HuH-7.5 (cell line): ENCODE data around the gene PIK3R5.
"Not testable (repeated sequence)": the region's sequence is repeated elsewhere in the genome, so short reads cannot be mapped to it uniquely, and the experiment has no call there.

Experiments used
- DNase-seq: peaks from one replicate; pipeline ENCODE4 v3.0.0; 2011; ENCODE audit warnings: low spot score

The PIK3R5 gene, protein sequence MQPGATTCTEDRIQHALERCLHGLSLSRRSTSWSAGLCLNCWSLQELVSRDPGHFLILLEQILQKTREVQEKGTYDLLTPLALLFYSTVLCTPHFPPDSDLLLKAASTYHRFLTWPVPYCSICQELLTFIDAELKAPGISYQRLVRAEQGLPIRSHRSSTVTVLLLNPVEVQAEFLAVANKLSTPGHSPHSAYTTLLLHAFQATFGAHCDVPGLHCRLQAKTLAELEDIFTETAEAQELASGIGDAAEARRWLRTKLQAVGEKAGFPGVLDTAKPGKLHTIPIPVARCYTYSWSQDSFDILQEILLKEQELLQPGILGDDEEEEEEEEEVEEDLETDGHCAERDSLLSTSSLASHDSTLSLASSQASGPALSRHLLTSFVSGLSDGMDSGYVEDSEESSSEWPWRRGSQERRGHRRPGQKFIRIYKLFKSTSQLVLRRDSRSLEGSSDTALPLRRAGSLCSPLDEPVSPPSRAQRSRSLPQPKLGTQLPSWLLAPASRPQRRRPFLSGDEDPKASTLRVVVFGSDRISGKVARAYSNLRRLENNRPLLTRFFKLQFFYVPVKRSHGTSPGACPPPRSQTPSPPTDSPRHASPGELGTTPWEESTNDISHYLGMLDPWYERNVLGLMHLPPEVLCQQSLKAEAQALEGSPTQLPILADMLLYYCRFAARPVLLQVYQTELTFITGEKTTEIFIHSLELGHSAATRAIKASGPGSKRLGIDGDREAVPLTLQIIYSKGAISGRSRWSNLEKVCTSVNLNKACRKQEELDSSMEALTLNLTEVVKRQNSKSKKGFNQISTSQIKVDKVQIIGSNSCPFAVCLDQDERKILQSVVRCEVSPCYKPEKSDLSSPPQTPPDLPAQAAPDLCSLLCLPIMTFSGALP

DNA sequence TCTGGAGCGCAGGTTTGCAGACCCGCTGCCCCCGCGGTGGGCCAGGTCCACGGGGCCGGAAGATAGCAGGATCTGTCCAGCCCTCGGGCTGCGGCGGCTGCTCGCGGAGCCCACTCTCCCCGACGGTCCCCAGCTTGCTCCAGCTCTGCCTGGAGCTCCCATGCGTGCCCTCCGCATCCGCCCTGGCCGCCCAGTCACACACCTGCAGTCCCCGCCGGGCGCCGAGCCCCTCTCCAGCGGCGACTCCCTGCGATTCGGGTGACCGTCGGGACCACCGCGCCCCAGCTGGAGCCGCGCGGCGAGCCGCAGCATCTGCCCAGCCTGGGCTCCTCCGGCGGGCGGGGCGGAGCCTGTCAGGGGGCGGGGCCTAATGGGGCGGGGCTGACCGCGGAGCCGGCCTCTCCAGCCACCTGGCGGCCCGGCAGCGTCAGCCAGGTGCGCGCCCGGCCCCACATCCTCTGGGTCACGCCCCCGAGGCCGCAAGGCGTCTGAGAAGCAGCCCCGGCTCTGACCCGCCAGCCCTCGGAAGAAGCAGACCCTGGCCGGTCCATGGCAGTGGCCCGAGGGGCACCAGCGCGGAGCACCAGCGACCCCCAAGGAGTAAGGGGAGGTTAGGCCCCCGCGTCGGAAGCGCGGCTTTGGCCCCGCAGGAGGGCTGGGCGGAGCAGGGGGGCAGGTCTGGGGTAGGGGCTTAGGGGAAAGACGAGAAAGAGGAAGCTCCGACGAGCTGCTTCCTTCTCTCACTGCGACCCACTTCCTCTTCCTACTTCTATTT, at the start of gene PIK3R5:
TSS of gene PIK3R5 (minus strand) at position 314 of the 775 bp plus-strand sequence. CDS start 54,213 bp downstream, outside the sequence.
- no peak for DNase-seq

DNA sequence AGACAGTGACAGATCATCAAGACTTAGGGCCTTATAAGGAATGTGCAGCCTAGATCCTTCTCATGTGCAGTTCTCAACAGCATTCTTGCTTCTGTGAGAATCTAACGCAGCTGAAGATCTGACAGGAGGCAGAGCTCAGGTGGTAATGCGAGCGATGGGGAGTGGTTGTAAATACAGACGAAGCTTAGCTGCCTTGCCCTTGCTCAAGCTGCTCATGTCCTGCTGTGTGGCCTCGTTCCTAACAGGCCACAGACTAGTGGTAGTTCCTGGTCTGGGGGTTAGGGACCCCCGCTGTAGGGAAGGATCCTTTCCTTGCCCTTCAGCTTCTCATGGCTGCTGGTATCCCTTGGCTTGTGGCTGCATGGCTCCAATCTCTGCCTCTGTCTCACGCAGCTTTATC, 45.5 kb upstream of the PIK3R5 start:
- DNase-seq: no peak

DNA sequence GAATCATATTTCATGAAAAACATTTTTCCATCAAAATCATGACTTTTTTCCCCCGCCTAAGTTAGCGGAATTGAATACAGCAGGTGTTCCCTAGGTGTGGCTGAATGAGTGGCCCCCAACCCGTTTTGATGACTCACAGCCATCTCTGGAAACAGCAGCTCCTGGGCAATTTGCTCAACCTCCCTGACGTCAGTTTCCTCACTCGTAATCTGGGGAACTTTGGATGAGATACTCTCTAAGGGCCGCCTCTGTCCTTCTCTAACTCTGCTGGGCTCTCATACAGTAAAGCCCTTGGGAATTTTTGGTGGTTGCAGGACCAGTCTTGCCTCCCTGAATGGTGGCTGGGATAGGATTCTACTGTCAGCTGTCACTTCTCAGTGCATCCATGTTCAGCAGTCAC, 44.2 kb upstream of the PIK3R5 start:
- no peak for DNase-seq

DNA sequence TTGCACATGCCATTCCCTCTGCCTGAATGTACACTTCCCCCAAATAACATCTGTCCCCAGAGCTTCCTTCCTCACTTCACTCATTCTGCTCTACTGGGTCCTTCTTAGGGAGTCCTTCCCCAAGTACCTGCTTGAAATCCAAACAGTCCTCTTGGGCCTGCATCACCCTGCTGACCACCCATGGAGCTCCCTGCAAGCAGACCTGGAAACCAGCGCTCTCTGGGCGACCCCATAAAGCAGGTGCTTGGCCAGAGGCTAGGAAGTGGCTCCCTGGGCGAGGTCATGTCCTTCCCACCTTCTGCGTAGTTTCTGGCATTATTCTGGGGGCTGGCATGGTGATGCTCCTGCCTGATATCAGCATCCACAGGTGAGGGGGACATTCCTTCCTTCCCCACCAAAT, 43.6 kb upstream of the PIK3R5 start:
- no peak for DNase-seq

DNA sequence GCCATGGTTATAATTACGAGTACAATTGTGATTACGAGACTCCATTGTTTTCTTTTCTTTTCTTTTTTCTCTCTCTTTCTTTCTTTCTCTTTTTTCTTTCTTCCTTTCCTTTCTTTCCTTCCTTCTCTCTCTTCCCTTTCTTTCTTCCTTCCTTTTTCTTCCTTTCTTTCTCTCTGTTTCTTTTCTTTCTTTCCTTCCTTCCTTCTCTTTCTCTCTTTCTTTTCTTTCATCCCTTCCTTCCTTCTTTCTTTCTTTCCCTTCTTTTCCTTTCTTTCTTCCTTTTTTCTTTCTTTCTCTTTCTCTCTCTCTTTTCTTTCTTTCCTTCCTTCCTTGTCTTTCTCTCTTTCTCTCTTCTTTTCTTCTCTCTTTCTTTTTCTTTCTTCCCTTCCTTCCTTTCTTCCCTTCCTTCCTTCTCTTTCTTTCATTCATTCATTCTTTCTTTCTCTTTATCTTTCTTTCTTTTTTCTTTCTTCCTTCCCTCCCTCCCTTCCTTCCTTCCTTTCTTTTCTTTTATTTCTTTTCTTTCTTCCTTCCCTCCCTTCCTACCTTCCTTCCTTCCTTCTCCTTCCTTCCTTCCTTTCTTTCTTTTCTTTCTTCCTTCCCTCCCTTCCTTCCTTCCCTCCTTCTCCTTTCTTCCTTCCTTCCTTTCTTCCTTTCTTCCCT, 41.7 kb upstream of the PIK3R5 start:
- no peak for DNase-seq

DNA sequence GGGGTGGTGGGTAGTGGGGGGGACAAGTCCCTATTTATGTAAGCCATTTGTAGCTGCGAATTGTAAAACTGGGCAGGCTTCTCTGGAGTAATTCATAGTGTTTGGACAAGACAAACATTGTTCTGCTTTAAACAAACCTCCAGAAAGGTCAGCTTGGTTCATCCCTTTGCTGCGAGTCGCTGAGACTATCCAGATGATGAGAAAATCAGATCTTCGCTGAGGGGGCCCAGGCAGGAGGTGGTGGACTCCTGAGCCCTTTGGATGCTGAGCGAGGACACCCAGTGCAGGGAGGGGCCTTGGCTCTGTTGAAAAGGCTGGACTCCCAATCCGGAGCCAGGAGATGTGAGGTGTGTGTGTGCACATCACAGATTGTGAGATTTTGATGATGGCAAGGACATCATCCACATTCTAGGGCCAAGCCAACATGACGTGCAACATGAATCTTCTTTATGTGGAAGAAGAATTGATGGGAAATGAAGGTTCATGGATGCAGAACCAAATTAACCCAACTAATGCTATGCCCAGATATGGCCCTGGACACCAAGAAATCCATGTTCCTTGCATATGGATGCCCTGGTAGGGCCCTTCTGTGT, 40.8 kb upstream of the PIK3R5 start:
- DNase-seq: no peak

DNA sequence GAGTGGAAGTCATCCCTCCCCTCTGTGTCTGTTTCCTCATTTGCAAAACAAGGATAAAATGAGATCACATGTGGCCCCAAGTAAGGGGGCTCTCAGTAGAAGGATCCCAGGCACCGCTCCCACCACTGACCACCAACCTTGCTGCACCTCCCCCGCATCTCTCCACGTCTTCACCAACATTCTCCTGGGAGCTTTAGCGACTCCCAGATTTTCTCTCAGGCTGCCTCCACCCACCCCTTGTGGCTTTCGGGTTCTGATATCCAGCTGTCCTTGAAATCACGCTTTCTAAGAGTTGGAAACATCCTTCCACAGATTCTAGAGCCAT, 39.4 kb upstream of the PIK3R5 start:
- no peak for DNase-seq

DNA sequence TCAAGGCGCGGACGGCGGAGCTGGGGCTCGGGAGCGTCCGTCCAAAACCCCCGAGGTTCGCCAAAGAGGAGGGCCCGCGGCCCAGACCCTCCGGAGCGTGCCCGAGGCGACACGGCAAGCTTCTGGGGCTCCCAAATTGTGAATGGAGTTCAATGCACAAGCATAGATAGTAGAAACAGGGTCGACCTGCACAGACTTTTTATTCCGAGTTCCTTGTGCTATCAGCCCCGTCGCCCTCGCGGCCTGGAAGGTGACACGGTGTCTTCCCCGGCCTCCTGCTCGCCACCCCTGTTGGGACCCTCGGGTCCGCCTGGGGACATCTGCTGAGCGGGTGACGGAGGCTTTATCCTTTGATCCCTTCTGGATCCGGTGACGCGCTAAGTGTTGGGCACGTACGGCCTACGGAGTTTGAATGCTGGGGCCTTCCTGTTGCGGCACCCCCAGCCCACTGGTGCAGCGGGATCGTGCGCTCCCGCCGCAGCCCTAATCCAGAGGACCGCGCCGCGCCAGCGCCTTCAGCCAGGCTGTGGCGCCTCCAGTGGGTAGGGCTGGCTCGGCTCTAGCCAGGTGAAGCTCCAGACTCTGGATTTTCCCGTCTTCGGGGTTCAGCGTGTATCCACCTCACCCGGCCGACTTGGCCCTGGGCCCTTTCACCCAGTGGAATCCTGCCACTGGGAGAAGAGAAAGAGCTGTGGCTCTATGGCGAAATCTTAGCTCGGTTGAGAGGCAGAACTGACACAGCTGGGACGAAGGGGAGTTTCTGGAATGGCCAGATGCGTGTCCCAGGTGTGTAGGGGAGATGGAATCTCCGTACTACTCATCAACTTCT, 38.8 kb upstream of the PIK3R5 start:
- no peak for DNase-seq

DNA sequence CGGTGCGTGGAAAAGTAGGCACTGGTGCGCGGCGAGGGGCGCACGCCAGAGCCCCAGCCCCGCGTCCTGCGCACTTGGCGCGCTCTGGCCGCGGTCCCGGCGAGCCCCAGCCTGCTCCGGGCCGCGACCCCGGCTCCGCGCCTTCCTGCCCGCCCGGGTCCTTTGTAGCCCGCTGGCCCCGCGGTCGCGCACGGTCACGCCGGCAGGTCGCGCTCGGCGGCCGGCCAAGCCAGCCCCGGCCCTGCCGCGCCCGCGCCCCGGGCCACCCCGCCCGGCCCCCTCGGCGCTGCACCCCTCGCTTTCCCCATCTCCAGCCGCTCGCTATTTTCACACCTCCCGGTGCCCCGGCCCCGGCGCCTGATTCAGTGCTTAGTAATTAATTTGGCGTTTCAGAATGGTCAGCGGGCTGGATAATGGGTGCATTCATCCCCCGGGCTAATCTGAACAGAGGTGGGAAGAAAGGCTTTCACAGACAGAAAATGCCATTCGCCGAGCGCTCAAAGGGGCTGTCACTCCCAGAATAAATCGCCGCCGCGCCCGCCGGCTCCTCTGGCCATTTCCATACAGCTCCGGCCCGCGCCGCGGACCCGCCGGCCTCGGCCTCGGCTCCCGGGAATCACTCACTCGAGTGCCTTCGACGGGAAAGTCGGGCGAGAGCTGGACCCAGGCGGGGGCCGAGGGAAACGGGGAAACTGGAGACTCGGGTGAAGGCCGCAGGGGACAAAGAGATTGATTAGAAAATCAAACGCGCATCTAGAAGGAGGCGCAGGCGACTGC, 38.0 kb upstream of the PIK3R5 start:
- no peak for DNase-seq

DNA sequence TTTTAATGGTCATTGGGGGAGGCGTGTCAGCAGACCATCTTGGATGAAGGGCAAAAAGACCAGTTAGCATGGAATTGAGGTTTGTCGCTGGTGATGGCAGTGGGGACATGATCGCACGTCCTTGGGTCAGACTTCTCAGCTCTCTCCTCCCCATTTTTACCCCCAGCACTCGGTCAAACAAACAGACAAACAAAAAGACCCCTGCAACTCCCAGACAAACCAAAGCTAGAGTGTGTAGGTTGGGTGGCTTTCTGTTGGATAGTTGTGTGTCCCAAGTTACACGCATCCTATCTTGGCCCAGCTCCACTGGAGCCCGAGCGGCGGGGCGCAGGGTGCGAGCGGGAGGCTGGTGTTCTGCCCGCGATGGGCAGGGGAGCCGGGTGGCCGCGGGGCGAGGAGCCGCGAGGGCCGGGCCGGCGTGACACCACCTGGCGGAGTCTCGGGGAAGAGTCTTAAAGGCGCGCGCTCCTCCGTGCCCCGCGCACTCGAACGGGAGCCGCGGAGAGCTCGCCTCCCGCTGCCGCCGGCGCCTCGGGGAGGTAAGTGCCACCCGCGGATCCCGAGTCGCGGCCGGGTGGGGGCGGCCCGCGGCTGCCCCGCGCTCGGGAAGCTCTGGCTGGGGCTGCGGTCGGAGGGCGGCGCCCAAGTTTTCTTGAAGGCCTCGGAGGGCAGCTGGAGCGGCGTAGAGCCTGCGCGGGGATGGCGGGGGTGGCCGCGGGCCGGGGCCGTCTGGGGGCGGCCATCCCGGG, 37.3 kb upstream of the PIK3R5 start:
- DNase-seq: no peak

DNA sequence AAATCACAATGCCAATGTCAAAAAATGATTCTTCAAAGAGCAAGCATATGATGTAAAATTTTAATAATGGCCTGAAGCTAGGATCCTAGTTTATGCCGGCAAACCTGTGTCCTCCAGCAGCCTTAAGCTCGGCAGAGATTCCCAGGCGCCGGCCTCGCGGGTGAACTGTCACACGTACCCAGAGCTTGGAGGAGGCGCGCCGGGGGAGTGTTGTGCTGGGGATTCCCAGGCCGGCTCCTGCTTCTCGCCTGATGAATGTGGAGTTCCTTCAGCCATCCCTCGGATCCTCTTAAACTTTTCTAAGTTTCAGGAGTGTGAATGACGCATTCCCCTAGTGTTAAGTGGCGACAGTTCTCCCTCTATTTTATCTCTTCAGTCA, 36.7 kb upstream of the PIK3R5 start:
- no peak for DNase-seq

DNA sequence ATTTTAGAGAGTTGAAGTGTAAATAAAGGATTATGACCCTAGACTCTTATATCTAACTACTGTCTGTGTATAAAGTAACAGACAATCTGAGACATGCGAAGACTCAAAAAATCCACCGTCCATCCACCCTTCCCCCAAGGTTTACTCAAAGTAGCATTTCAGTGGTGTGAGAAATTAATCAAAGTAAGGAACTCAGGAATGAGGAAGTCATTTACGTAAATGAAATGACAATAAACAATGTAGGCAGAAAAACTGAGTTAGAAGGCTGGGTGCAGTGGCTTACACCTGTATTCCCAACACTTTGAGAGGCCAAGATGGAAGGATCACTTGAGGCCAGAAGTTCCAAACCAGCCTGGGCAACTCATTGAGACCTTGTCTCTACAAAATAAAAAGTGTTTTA, 36.1 kb upstream of the PIK3R5 start:
- no peak for DNase-seq

DNA sequence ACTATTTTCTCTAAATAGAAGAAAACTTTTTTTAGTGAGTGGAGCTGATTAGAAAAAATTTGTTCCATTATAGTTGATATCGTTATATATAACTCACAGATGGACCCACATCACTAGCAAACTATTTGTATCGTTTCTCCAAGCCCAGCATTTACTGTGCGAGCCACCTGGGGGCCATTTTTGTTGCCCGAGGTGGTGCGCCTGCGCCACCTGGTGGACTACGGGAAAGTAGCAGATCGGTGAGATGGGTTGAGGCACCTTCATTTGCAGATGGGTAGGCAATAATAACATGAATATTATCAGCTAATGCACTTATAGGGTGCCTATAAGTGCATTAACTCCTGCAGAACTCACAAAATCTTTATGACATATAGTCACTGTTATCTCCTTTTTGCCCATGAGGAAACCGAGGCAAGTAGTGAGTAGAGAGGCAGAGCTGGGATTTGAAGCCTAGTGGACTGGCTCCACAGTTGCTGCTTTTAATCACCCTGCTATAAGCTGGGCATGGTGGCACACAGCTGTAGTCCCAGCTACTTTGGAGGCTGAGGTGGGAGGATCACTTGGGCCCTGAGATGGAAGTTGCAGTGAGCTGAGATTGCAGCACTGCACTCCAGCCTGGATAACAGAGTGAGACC, 32.6 kb upstream of the PIK3R5 start:
- DNase-seq: no peak

DNA sequence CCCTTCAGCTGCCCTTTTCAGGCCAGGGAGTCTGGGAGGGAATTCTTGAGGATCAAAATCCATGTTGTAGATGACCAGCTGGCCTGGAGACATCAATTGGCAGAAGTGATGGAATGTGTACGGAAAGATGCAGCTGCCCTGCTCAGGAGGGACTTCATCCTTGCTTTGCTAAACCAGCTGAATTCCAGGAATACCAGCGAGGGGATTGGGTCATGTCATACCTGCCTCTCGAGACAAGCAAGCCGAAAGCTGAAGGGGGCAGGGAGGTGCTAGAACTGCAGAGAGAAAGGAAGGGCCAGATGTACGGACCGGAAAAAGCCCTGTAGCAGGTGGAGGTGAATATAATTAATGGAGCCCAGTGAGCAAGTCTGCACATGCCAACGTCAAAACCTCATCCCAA, 30.2 kb upstream of the PIK3R5 start:
- DNase-seq: no peak

DNA sequence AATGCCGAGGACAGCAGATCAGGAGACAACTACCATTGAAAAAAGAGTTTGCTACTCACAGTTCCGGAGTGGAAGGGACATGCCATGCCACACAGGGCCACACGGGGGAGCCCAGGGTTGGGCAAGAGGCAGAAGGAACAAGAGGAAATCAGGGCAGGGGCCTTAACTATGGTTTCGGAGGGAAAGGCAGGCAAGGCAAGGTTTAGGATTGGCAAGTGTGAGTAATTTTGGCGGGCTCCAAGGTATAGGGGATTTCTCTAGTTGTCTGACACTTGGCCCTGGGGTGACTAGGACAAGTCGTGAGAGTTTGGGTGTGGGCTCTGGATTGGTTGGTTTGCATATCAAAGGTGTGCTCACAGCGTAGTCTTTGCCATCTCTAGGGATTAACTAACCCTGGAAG, 28.8 kb upstream of the PIK3R5 start:
- DNase-seq: peak; percentile 57

DNA sequence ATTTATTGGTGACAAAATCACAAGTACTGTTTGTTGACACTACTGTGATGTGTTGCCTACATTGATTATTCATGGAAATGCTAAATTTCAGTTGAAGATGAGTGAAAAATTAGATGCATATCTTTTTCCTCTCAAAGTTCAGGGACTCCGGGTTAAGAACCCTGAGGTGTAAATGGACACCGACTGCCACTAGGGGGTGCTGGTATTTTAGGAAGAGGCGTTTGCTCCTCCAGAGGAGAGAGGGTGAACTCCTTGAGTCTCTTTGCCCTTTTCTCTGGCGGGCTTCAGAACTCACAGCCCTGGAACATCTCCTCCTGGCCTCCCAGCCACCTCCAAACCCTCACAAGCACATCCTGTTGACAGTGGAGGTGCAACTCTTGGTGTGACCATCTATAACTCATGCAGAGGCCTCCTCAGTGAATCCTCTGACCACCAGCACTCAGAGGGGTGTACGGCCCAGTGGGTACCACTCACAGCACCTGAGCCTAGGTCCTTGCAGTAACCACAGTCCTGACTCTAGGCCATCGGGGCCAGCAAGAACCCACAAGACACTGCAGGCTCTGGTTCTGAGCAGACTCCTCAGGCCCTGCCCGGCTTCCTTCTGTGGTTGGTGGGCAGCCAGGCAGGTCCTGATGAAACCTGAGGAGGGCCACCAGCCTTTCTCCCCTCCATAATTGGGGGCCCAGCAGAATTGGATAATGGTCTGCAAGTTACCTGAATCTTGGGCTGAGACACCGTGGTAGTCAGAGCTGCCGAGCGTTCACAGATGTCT, 26.2 kb upstream of the PIK3R5 start:
- no peak for DNase-seq

DNA sequence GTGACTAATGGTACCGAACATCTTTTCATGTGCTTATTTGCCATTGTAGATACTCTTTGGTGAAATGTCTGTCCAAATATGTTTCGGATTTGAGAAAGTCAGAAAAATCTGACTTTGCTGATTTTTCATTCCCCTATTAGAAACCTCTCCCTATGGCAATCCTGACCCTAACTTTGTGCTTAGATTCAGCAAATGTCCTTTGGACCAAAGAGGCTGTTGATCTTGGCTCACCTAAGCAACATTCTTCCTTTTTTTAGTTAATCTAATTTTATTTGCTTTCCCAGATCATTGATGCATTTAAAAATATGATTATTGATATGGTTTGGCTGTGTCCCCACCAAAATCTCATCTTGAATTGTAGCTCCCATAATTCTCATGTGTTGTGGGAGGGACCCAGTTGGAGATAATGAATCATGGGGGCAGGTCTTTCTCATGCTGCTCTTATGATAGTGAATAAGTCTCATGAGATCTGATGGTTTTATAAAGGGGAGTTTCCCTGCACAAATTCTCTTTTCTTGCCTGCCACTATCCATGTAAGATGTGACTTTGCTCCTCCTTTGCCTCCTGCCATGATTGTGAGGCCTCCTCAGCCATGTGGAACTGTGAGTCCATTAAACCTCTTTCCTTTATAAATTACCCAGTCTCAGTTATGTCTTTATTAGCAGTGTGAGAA, 22.9 kb upstream of the PIK3R5 start:
- DNase-seq: not testable (repeated sequence)
